Bronchial epithelial cell (primary cell): ENCODE results near the gene CCS. TPM values are rescaled to one million over a fixed set of nuclear protein-coding genes. Genes with fewer than 3 reads are reported as not detected.
"Not testable (repeated sequence)": the region's sequence is repeated elsewhere in the genome, so short reads cannot be mapped to it uniquely, and the experiment has no call there.

Experiments
- DNase-seq: peaks from one replicate; pipeline ENCODE4 v3.0.0-alpha.2; 2010; ENCODE audit warnings: low read depth
- FAIRE-seq: peaks from 2 replicates; lab custom pipeline; 2011; peaks lifted over from hg19 to GRCh38; lab: Jason Lieb, UNC
- H3K27me3 ChIP-seq: 2 replicates; pipeline ENCODE4 v1.5.1; 2011; ENCODE audit warnings: low read length; ENCODE audit not compliant: control insufficient read depth, insufficient read depth
- H3K36me3 ChIP-seq: 2 replicates; pipeline ENCODE4 v1.5.1; 2011; ENCODE audit warnings: low read length; ENCODE audit not compliant: control insufficient read depth, insufficient read depth
- H3K4me3 ChIP-seq: 2 replicates; pipeline ENCODE4 v1.5.1; 2011; ENCODE audit warnings: mild to moderate bottlenecking, low read depth, low read length, control low read depth
- total RNA-seq: library from RNA; depleted of rRNA; stranded (reverse); fragments of >200 nt; gene quantifications from 2 replicates; pipeline ENCODE4 v1.2.1, GENCODE V29; 2014
- TF ChIP-seq, protein P1 (sequence below): IDR thresholded peaks from 2 replicates; pipeline ENCODE4 v1.5.1; 2011; ENCODE audit warnings: mild to moderate bottlenecking, moderate library complexity, low read length, control low read depth, inconsistent platforms; ENCODE audit not compliant: insufficient read depth, severe bottlenecking

The CCS gene
- 29.3 and 30.3 TPM in 2 replicates for total RNA-seq

DNA sequence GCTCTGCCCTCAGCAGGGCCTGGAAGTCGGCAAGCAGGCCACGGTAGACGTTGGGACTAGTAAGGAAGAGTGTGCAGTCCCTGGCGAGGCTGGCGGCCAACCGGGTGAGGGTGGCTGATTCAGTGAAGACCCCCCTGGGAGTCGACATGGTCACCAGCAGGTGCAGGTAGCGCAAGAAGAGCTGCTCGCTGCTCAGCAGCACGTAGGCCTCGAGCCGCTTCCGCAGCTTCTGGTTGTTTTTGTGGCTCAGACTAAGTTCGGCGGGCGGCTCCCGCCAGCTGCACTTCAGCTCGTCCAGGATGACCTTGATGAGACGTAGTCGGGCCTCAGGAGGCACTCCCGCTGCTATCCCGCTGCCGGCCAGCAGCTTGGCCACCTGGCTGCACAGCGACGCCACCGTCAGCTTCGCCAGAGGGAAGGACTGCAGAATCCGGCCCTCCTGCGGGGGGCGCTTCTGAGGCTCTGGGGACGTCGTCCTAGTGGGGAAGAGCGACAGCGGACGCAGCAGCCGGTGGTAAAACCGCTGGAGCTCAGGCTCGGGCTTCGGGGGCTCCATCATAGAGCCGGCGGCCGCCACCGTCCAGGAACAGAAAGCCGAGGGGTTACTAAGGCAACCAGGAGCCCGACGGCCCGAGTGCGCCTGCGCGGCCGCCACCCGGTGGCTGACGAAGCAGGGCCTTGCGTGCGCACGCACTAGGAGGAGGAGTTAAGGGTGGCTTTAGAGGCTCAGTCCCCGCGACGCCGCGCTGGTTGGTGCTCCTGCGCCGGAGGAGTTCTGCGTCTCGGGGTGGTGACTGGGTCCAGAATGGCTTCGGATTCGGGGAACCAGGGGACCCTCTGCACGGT is at the start of gene CCS, which contains the start of gene CCDC87:
CCS (plus strand) TSS at position 729 of the 846 bp plus-strand sequence; CDS start at position 806, 77 bp downstream.
CCDC87 (minus strand) TSS at position 607 of the 846 bp plus-strand sequence; CDS start at position 559, 48 bp downstream.
- peak within 1 kb of the TSS; percentile 53 for H3K4me3 ChIP-seq
- DNase-seq = peak; percentile 88
- no peaks in the 10 kb centered on the region for H3K36me3 ChIP-seq
- no peak for FAIRE-seq
- no peaks in the 10 kb centered on the region for H3K27me3 ChIP-seq
- TF ChIP-seq, protein P1, sequence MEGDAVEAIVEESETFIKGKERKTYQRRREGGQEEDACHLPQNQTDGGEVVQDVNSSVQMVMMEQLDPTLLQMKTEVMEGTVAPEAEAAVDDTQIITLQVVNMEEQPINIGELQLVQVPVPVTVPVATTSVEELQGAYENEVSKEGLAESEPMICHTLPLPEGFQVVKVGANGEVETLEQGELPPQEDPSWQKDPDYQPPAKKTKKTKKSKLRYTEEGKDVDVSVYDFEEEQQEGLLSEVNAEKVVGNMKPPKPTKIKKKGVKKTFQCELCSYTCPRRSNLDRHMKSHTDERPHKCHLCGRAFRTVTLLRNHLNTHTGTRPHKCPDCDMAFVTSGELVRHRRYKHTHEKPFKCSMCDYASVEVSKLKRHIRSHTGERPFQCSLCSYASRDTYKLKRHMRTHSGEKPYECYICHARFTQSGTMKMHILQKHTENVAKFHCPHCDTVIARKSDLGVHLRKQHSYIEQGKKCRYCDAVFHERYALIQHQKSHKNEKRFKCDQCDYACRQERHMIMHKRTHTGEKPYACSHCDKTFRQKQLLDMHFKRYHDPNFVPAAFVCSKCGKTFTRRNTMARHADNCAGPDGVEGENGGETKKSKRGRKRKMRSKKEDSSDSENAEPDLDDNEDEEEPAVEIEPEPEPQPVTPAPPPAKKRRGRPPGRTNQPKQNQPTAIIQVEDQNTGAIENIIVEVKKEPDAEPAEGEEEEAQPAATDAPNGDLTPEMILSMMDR = peak; percentile 81

GRCh38 chr11:66543263-66544107 is 49.5 kb upstream of the CCS start:
- DNase-seq (no peak), FAIRE-seq (no peak)
- peaks cover 2% of the 10 kb centered on the region for H3K27me3 ChIP-seq
- peaks cover 17% of the 10 kb centered on the region for H3K36me3 ChIP-seq
- H3K4me3 ChIP-seq = no peak overlapping the region
- TF ChIP-seq, protein P1 = peak; percentile 19

GRCh38 chr11:66544952-66545351 is 48.0 kb upstream of the CCS start:
- not testable (repeated sequence) for DNase-seq, H3K27me3 ChIP-seq, FAIRE-seq
- H3K4me3 ChIP-seq = peak overlapping the region; percentile 87
- H3K36me3 ChIP-seq = peaks cover 17% of the 10 kb centered on the region

GRCh38 chr11:66545701-66546367 is 47.2 kb upstream of the CCS start, which contains the start of gene ZDHHC24:
ZDHHC24 (minus strand) TSS chr11:66546048; CDS start chr11:66546003, 45 bp downstream.
- Histone ChIP-seq H3K27me3 (peaks cover 5% of the 10 kb centered on the region), H3K36me3 (peaks cover 15% of the 10 kb centered on the region), H3K4me3 (peak within 1 kb of the TSS; percentile 87)
- DNase-seq (peak; percentile 90), FAIRE-seq (peak; percentile 23)
- TF ChIP-seq, protein P1 = no peak

GRCh38 chr11:66546368-66546965 is 46.5 kb upstream of the CCS start, which contains the start of gene ACTN3:
ACTN3 (plus strand) TSS chr11:66546903; CDS start chr11:66546938, 35 bp downstream.
- FAIRE-seq (no peak), DNase-seq (no peak)
- Histone ChIP-seq H3K36me3 (peaks cover 13% of the 10 kb centered on the region), H3K4me3 (peak within 1 kb of the TSS; percentile 87), H3K27me3 (peaks cover 5% of the 10 kb centered on the region)
- TF ChIP-seq, protein P1 = no peak
